HG03039 (cell line): ENCODE results near the gene GDI2.
"Not testable (repeated sequence)": the region's sequence is repeated elsewhere in the genome, so short reads cannot be mapped to it uniquely, and the experiment has no call there.

Experiments
- ATAC-seq: cut with Tn5 transposase; IDR thresholded peaks from one replicate; pipeline ENCODE4 v1.9.1; 2021; ENCODE audit warnings: mild to moderate bottlenecking, moderate library complexity; ENCODE audit not compliant: unreplicated experiment

Gene GDI2

DNA sequence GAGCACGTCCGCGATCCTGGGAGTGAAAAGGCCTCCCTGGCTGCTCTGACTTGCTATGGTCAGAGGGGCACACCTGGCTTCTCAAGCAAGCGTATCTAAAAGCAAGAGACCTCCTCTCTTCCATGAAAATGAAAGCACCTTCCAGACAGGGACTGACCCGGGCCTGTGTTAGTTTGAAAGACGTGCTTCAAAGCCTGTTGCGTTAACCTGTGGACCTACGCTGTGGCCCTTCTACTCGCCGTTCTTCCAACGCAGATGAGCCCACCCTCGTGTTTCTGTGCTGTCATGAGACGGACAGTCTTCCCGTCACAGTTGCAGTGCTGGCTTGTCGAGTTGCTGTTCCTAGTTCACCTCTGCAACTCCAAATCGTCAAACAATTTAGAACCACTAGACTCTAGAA, 15.5 kb upstream of the GDI2 start:
- ATAC-seq = no peak

DNA sequence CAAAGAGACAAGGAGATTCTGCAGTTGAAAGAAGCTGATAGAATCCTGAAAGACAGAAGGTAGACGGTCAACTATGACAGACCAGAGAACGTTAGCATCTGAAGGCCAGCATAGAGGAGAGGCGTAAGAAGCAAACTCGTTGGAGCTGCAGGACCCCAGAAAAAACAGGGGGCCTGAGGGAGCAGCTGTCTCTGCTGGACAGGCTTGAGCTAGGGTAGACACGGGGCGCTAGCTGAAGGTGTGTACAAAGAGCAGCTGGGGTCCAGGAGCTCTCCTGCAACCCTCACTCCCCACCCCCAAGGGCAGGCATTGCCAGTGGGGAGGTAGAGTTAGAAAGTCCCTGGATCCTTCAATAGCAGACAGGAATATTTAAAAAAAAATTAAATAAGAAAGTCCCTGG, 14.6 kb upstream of the GDI2 start:
- ATAC-seq = no peak

DNA sequence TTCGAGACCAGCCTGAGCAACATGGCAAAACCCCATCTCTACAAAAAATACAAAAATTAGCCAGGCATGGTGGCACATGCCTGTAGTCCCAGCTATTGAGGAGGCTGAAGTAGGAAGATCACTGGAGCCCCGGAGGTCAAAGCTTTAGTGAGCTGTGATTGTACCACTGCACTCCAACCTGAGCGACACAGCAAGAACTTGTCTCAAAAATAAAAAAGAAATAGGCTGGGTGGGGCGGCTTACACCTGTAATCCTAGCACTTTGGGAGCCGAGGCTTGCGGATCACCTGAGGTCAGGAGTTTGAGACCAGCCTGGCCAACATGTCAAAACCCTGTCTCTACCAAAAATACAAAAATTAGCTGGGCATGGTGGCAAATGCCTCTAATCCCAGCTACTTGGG, 13.3 kb upstream of the GDI2 start:
- not testable (repeated sequence) for ATAC-seq

DNA sequence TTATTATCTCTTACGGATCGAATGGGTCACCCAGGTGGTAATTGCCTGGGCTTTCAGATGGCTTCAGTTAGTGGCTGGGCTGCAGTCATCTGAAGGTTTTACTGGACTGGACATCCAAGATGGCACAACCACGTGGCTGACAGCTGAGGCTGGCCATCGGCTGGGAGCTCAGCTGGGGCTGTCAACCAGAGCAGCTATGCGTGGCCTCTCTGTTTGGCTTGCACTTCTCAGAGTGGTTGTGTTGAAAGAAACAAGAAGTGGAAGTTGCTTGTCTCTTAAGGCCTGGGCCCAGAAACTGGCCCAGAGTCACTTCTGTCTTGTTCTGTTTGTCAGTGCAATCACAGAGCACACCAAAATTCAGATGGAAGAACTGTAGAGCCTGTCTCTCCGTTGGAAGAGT, 5.7 kb upstream of the GDI2 start:
- ATAC-seq = peak; percentile 40

DNA sequence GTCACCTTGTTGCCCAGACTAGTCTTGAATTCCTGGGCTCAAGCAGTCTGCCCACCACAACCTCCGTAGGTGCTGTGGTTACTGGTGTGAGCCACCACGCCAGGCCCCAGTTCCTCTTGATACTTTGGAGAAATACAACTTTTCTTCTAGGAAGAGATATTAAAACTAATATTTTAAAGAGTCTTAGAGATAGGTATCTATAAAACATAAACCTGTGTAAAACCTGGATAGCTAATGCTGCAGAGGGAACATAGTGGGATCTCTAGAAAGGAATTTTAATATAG, 4.8 kb upstream of the GDI2 start:
- ATAC-seq = no peak

DNA sequence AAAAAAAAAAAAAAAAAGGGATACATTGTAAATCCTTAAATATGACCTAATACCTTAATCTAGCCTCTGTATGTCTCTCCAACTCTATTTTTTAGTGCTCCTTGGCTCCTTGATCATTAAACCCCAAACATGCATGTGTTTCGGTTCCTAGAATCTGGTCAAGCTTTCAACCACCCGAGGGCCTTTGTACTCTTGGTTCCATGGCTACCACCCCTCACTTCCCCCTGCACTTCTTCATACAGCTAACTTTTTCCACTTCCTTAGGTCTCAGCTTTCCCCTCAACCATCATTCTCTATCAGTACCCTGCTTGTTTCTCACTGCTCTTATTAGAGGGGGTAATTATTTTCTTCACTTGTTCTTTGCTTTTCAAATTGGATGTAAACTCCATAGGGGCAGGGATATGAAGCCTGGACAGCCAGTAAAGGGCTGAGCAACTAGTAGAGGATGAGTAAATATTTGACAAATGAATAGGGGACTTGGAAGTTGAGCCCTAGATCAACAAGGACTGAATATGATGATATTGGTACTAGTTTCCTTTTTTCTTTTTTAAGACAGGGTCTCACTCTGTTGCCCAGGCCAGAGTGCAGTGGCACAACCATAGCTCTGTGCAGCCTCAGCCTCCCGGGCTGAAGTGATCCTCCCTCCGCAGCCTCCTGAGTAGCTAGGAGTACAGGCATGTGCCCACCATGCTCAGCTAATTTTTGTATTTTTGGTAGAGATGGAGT, 4.3 kb upstream of the GDI2 start:
- ATAC-seq = no peak

DNA sequence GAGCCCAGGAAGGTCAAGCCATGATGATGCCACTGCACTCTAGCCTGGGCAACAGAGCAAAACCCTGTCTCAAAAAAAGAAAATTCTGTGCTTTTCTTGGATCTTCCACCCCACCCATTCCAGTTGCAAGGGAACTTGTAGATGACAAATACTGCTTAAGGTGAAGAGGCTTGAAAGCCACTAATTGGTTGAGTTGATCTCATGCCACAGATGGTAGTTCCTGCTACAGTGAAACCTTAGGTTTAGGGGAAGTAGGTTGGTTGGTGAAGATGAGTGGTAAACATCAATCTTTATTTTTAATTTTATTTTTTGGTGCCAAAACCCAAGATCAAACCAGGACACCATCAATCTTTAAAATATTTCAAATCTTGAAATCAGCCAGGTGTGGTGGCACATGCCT, 2.9 kb upstream of the GDI2 start:
- ATAC-seq = no peak

DNA sequence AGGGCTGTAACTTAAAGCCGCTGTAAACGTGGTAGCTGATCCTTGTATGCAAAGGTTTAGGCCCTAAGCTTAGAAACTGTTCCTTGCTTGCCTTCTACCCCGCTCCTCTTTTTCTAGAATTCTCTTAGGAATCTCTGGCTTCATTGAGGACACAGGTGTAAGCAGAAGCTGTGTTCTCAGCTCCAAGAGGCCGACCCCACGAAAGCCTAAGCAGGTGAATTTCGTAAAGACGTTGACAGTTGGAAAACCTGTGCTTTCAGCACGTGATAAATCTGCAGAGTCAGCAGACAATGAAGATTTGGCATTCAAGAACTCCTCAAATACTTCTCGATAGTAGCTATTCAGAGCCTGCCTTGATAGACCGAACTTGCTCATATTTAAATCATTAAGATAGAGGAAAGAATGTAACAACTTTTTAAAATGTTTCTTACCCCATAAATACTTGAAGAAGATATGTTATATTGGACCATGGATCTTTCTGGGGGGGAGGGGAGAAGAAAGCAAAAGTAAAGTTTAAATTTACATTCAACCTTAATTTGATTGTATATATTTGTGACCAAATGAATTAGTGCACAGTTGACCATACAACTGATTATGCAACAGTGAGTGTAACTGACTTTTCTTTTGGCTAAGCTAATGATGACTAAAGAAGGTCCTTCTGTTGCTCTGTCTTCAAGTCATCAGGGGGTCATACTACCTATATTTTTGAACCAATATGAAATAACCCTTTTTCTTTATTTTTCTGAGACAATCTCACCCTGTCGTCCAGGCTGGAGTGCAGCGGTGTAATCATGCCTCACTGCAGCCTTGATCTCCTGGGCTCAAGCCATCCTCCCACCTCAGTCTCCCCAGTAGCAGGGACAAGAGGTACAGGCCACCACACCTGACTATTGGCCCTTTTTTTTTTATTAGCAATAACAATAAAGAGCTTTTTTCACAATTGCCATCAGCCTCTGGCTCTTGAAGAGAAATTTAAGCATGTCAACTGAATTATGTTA, 1.2 kb upstream of the GDI2 start:
- ATAC-seq = no peak

DNA sequence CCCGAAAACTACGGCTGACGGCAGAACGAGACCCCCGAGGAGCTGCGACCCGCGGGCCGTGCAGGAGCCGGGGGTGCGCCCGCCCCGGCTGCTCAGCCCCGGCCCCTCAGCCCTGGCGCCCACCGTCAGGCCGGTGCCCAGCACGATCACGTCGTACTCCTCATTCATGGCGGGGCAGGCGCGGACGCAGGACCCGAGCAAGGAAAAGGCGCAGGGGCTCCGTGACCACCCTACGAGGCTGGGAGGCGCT, 218 bp downstream of the GDI2 start:
- ATAC-seq = peak; percentile 23

DNA sequence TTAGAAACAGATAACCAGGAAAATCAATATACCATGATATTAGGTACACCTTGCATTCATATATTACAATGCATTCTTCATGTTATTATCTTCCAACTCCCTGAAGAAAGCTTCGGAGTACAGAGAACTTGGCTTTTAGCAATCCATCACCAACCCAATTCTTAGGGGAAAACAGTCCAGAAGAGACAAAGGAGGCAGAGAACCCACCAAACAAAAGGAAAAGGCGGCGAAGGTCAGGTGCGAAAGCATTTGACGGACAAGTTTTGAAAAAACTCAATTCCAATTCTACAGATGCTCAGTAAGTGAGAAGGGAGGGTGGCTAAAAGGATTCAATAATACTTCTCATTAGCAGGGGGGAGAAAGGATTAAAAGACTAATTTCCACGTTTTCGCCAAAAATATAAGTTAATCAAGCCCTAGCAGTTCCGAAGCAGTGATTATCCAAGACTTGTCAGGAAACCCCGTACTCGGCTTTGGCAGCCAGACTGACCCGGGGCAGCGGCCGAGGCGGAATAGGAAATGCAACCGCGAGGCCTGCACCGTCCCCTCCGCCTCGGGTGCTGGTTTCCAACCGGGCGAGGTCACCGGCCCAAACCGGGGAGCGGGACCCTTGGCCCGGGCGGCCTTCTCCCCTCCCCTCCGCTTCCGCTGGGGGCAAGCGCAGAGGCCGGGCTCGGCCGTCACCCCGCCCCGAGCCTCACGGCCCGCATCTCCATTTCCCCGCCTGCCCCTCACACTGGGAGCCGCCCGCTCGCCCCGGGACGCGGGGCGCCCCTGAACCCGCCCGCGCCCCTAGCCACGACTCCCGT, 747 bp downstream of the GDI2 start:
- peak; percentile 30 for ATAC-seq

DNA sequence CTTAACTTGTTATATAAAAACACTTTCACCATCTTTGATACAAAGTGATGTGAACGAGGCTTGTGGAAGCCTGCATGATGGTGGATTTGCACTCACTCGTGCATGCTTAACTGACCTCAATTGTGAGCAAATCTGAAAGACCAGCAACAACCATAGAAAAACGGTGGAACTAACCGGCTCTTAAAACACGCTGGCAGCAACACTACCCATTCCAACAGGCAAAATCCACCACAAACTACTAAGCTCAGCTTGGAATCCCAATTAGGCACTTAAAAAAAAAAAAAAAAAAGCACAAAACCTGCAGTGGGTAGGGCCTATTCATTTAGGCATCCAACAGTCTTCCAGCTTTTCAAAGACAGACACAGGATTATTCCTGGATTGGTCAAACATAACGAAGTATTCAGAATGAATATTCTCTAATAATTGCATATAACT, 1.8 kb downstream of the GDI2 start:
- ATAC-seq = no peak

DNA sequence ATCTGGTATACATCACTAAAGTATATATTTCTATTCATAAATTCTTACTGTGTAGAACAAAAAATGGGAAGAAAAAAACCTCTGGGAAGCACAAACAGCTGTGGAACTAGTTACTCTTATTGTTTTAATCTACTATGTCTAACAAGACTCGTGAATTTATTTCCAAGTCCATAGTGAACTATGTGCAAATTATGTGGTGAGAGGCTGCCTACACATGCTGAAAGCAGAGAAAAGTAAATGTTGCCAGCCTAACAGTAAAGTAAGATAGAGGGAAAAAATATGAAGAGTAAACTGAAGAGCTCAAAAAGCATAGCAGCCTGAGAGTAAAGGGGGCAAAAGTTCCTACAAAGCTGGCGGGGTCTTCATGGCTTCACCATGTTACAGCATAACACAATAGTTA, 3.0 kb downstream of the GDI2 start:
- ATAC-seq = no peak

DNA sequence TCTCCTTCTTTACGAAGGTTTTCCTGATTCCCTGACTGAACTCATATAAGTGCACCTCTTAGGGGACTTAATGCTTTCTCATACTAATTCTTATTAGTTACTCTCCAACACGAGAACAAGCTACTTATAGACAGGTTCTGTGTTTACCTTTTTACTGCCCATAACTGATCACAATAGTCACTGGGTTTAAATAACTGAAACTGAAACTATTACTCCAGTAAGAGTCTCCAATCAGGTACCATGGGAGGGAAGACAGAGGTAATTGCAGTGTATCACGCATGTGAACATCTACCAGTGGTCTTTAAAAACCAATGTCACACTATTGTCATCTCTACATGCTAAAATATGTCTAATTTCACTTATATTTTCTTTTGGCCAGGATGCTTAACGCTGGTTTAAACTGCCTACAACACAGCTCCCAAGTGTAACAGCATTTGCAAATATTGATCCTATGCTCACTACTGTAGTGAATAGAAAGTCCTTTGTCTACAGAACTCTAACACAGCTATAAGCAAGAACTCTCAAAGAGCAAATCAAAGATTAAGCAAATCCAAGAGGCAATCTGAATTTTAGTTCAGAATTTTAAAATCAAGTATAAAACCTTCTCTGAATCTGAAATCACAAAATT, 3.6 kb downstream of the GDI2 start:
- ATAC-seq = no peak

DNA sequence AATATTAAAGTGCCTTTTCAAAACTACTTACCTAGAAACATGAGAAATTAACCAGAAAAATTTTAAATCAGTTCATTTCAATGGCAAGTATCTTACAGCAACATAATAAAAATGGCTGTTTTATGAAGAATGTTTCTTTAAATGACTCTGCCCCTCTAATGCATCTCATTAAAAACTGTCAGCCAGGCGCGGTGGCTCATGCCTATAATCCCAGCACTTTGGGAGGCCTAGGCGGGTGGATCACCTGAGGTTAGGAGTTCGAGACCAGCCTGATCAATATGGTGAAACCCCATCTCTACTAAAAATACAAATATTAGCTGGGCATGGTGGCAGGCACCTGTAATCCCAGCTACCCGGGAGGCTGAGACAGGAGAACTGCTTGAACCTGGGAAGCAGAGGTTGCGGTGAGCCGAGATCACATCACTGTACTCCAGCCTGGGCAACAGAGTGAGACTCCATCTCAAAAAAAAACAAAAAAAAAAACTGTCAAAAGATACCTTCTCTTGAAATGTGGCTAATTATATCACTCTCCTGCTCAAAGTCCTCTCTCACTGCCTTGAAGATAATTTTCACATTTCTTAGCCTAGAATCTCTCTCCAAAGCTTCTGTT, 4.3 kb downstream of the GDI2 start:
- not testable (repeated sequence) for ATAC-seq

DNA sequence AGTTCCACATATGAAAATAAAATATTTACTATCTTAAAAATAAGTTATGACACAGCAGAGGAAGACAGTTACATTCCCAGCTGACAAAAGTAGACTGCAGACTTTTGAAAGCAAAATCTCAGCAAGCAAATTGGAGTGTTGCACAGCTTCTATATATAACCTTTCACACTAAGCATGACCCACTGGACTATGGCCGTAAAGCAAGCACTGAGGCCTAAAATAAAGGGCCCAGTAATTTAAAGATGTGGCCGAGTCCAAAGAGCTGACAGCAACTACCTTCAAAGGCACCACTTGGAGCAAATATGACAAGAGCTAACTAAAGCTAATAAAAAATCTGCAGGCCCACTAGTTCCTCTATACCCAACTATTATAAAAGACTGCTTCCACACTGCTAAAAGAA, 6.5 kb downstream of the GDI2 start:
- no peak for ATAC-seq

DNA sequence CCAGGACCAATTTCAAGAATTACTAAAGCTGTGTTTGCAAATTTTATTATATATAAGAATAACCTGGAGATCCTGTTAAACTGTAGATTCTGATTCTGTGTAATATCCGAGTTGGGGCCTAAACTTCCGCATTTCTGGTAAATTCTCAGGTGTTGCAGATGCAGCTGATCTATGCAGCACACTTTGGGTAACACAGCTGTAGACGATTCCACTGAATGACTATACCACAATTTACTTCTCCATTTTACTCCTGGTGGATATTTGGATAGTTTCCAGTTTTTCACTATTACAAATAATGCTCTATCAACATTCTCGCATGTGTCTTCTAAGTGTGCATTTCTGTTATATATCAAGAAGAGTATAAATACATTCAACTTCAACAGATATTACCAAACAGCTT, 7.5 kb downstream of the GDI2 start:
- ATAC-seq = no peak

DNA sequence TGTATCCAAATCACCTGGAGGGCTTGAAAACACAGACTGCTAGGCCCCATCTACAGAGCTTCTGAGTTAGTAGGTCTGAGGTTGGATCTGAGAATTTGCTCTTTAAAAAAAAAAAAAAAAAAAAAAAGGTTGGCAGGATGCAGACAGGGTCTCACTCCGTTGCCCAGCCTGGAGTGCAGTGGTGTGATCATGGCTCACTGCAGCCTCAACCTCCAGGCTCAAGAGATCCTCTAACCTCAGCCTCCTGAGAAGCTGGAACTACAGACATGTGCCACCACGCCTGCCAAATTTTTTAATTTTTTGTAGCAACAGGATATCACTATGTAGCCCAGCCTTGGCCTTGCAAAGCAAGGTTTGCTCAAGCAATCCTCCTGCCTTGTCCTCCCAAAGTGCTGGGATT, 8.0 kb downstream of the GDI2 start:
- no peak for ATAC-seq

DNA sequence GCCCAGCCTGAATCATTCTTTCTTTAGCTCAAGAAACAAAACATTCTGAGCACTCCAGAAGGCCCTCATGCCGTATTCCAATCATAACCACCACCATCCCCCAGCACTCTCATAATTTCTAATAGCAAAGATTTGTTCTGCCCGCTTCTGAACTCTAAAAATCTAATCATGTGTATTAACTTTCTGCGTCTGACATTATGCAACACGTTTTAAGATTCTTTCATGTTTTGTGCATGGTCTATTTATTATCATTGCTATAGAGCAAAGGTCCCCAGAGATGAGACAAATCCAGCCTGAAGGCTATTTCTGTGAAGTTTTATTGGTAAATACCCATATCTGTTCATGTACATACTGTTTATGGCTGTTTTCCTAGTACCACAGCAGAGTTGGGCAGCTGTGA, 8.8 kb downstream of the GDI2 start:
- ATAC-seq = no peak

DNA sequence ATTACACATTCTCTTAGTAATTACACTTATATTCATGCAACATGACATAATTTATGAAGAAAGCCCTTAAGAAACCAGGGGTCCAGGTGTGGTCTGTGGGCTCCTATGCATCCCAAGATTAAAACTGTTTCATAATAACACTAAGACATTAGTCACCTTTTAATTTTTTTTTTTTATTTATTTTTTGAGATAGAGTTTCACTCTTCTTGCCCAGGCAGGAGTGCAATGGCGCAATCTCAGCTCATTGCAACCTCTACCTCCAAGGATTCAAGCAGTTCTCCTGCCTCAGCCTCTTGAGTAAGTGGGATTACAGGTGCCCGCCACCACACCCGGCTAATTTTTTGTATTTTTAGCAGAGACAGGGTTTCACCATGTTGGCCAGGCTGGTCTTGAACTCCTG, 12.5 kb downstream of the GDI2 start:
- no peak for ATAC-seq

DNA sequence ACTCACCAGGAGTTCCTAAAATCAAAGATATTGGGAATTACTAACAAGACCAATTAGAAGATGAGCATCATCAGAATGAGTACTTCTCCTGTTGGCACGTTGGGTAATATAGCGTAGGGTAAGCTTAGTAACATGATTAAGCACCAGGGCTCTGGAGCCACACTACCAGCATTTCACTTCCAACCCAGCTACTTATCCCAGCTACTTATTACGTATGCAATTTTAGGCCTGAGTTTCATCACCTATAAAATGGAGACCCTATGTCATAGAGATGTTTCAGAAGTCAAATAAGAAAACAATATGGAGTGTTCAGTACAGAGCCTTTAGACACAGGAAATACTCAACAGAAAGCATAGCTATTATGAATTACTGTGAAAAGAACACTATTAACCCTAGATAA, 19.0 kb downstream of the GDI2 start:
- ATAC-seq = no peak

DNA sequence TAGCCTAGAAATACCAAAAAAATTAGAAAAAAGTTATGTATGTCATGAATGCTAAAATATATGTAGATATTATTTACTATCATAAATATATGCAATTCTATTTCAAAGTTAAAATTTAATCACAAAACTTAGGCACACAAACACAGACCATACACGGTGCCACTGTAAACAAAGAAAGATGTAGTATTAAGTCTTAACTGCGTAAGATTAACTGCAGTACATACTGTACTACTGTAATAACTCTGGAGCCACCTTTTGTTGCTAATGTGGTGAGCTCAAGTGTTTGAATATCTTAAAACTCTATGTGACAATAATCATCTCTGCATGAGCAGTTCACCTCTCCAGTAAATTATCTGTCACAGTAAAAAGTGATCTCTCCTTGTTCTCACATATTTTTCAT, 23.6 kb downstream of the GDI2 start:
- no peak for ATAC-seq
